Measurements from ENCODE around the gene ITIH2. TPM values are rescaled to one million over a fixed set of nuclear protein-coding genes. Genes with fewer than 3 reads are reported as not detected.

ITIH2 gene
- total RNA-seq, 2 experiments from 2014 or later: not detected

DNA sequence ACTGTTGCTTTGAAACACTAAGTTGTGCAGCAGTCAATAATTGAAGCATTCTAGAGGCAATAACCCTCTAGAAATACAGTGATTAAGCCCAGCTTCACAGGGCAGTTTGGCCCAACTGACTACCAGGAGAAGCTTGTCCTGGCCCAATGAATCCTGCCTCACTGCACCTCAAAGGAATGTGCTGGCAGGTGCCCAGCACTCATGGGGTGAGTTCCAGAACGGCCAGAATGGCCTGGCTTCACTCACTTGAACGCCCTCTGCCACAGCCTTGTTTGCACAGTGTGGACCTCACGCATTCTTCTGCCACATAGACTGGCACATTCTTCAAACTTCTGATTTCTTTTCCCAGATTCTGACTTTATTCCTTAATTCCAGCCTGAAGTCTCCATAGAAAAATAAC, 6.6 kb upstream of the ITIH2 start:
- H3K27ac ChIP-seq (ENCODE audit: low read depth, low read length, poor library complexity, severe bottlenecking): no peak overlapping the region
- no peak overlapping the region for H2AFZ ChIP-seq (ENCODE audit: low read length)
- intact Hi-C loops (cut with micrococcal nuclease; ENCODE audit: unreplicated experiment): no loop called here
- 0 out of 2 replicates have a peak, but pooled peaks cover 5% of the 10 kb centered on the region for H3K9me3 ChIP-seq (ENCODE audit: low read length)
- TF ChIP-seq EZH2phosphoT487 (IDR thresholded peaks at IDR 0.05; ENCODE audit: borderline replicate concordance, low read depth, low read length): no peak
- TF ChIP-seq, protein P1, sequence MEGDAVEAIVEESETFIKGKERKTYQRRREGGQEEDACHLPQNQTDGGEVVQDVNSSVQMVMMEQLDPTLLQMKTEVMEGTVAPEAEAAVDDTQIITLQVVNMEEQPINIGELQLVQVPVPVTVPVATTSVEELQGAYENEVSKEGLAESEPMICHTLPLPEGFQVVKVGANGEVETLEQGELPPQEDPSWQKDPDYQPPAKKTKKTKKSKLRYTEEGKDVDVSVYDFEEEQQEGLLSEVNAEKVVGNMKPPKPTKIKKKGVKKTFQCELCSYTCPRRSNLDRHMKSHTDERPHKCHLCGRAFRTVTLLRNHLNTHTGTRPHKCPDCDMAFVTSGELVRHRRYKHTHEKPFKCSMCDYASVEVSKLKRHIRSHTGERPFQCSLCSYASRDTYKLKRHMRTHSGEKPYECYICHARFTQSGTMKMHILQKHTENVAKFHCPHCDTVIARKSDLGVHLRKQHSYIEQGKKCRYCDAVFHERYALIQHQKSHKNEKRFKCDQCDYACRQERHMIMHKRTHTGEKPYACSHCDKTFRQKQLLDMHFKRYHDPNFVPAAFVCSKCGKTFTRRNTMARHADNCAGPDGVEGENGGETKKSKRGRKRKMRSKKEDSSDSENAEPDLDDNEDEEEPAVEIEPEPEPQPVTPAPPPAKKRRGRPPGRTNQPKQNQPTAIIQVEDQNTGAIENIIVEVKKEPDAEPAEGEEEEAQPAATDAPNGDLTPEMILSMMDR (conservative IDR thresholded peaks at IDR 0.05; ENCODE audit: low read length): no peak
- DNase-seq (ENCODE audit: low spot score): no peak
- ChIA-PET CTCF (ENCODE audit: unreplicated experiment) (no interaction called here), POLR2A (no interaction called here)
- no peak overlapping the region for H3K4me2 ChIP-seq (ENCODE audit: low read length)
- no peaks in the 10 kb centered on the region for H4K20me1 ChIP-seq (ENCODE audit: insufficient read depth, low read length)
- H3K4me3 ChIP-seq (ENCODE audit: low read depth, low read length, poor library complexity, severe bottlenecking): no peak overlapping the region
- H3K79me2 ChIP-seq (ENCODE audit: insufficient read depth, low read depth, low read length): no peaks in the 10 kb centered on the region
- H3K36me3 ChIP-seq (ENCODE audit: insufficient read depth, low read length): no peaks in the 10 kb centered on the region
- no peaks in the 10 kb centered on the region for H3K9me2 ChIP-seq (ENCODE audit: insufficient read depth, low read length)
- BruUV-seq (replicated peaks): no TSS peak
- no peaks in the 10 kb centered on the region for H3K4me1 ChIP-seq (ENCODE audit: insufficient read depth, low read length, poor library complexity, severe bottlenecking)

DNA sequence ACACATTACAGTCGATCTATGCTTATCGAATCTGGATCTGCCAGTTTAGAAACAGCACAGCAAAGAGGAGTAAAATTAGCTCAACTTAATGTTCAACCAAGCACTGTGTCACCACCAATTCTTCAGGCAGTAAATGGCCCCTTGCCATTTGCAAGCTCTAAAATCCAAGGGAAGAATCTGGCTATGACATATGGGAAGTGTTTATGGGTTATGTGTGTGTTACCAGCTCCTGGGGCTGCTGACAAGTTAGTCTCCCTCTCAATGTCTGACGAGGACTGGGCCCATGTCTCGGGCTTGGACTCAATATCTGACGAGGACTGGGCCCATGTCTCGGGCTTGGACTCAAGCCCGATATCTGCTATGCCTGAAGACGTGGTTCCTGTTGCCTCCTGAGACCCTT, 5.7 kb upstream of the ITIH2 start:
- Histone ChIP-seq H3K9me3 (ENCODE audit: low read length) (0 out of 2 replicates have a peak, but pooled peaks cover 5% of the 10 kb centered on the region), H3K79me2 (ENCODE audit: insufficient read depth, low read depth, low read length) (no peaks in the 10 kb centered on the region), H3K4me1 (ENCODE audit: insufficient read depth, low read length, poor library complexity, severe bottlenecking) (no peaks in the 10 kb centered on the region), H3K4me3 (ENCODE audit: low read depth, low read length, poor library complexity, severe bottlenecking) (no peak overlapping the region), H3K36me3 (ENCODE audit: insufficient read depth, low read length) (no peaks in the 10 kb centered on the region), H3K27ac (ENCODE audit: low read depth, low read length, poor library complexity, severe bottlenecking) (no peak overlapping the region), H3K4me2 (ENCODE audit: low read length) (no peak overlapping the region), H2AFZ (ENCODE audit: low read length) (no peak overlapping the region), H3K9me2 (ENCODE audit: insufficient read depth, low read length) (no peaks in the 10 kb centered on the region), H4K20me1 (ENCODE audit: insufficient read depth, low read length) (no peaks in the 10 kb centered on the region)
- intact Hi-C loops (cut with micrococcal nuclease; ENCODE audit: unreplicated experiment): no loop called here
- BruUV-seq (replicated peaks): no TSS peak
- ChIA-PET POLR2A (interaction anchor here (1.3 kb wide), 1 partner anchor 122 kb away, joined by 3 read pairs; no protein-coding TSS in a partner anchor), CTCF (ENCODE audit: unreplicated experiment) (no interaction called here)
- no peak for DNase-seq (ENCODE audit: low spot score)
- TF ChIP-seq, protein P1 (conservative IDR thresholded peaks at IDR 0.05; ENCODE audit: low read length): no peak
- no peak for TF ChIP-seq EZH2phosphoT487 (IDR thresholded peaks at IDR 0.05; ENCODE audit: borderline replicate concordance, low read depth, low read length)

DNA sequence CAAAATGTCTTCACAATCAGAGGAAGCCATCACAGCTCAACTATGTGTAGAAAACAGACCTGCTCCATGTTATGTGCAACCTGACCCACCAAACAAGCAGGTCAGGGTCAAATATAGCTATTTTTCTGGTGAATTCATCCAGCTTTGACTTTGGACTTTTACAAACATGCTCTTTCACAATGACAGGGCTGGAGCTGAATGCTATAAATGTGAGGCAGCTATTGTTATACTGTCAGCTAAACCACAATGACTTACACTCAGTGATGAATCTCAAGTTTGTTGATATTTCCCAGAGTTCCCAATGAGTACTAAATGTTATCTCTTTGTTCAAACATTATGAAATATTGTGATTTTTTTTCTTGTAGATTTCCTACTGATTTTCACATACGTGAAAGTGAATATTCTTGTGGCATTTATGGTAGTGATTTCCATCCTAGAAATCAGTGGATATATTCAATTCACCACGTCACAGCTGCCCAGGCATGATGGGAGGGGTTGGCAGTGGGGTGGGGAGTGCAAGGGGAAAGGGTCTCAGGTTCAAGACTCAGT, 2.5 kb upstream of the ITIH2 start:
- H3K4me2 ChIP-seq (ENCODE audit: low read length): no peak overlapping the region
- BruUV-seq (replicated peaks): no TSS peak

More for the DNA sequence above, 2.5 kb upstream of the ITIH2 start:
- TF ChIP-seq EZH2phosphoT487 (IDR thresholded peaks at IDR 0.05; ENCODE audit: borderline replicate concordance, low read depth, low read length): no peak
- TF ChIP-seq, protein P1 (conservative IDR thresholded peaks at IDR 0.05; ENCODE audit: low read length): no peak
- intact Hi-C loops (cut with micrococcal nuclease; ENCODE audit: unreplicated experiment): no loop called here
- Histone ChIP-seq H3K27ac (ENCODE audit: low read depth, low read length, poor library complexity, severe bottlenecking) (no peak overlapping the region), H4K20me1 (ENCODE audit: insufficient read depth, low read length) (no peaks in the 10 kb centered on the region), H3K9me3 (ENCODE audit: low read length) (no peaks in the 10 kb centered on the region), H3K4me3 (ENCODE audit: low read depth, low read length, poor library complexity, severe bottlenecking) (no peak overlapping the region), H3K9me2 (ENCODE audit: insufficient read depth, low read length) (no peaks in the 10 kb centered on the region), H3K4me1 (ENCODE audit: insufficient read depth, low read length, poor library complexity, severe bottlenecking) (no peaks in the 10 kb centered on the region), H3K36me3 (ENCODE audit: insufficient read depth, low read length) (no peaks in the 10 kb centered on the region), H3K79me2 (ENCODE audit: insufficient read depth, low read depth, low read length) (no peaks in the 10 kb centered on the region), H2AFZ (ENCODE audit: low read length) (no peak overlapping the region)
- ChIA-PET CTCF (ENCODE audit: unreplicated experiment) (no interaction called here), POLR2A (no interaction called here)
- no peak for DNase-seq (ENCODE audit: low spot score)

All from OCI-LY7 (cell line).